ENCODE results near the gene SHISA2. TPM values are rescaled to one million over a fixed set of nuclear protein-coding genes. Genes with fewer than 3 reads are reported as not detected.

The SHISA2 gene
- total RNA-seq, 3 donors from 2014 or later (not counting 1 experiment from before 2014, with no cell fraction given): 0.11 TPM; not detected in 2

DNA sequence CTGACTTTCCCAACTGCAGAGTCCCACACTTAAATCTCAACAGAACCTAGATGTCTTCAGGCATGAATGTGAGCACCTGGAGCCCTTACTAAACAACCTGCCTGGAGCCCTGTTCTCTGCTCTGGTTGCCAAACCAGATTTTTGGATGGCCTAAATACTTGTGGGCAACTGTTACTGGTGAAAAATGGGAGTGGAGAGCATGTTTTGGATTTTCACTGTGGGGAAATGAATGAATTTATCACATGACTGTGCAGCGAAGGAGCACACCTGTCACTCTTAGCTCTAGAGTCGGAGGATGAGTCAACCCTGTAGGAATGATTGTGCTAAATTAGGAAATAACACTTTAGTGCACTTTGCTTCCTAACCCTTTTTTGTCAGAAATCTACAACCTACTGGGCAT, 30.3 kb downstream of the SHISA2 start:
- no peaks in the 10 kb centered on the region for H3K9me3 Mint-ChIP-seq
- 81% methylated on average over 2 of the region's 2 CpGs for WGBS (ENCODE audit: insufficient coverage)

DNA sequence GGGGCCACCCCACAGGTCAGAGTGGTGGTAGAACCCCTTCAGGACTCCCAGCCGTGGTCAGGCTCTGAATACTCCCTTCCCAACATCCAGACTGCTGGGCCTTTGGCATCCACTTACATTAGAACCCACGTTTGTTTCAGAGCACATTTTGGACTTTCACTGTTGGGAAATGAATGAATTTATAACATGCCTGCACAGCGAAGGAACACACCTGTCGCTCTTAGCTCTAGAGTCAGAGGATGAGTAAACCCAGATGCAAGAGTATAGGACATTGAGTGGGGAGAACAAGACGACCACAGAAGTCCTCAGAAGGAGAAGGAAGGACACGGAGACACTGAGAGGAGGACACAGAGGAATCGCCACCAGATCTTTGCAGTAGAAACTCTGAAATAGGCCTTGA, 30.9 kb downstream of the SHISA2 start:
- WGBS (ENCODE audit: insufficient coverage): 86% methylated on average over 7 of the region's 7 CpGs

More for the DNA sequence above, 30.3 kb downstream of the SHISA2 start:
- Mint-ChIP-seq H3K27ac (no peak overlapping the region), H3K4me1 (peaks cover 0 to 7% of the 10 kb centered on the region in 2 donors), H3K4me3 (no peak overlapping the region), H3K27me3 (ENCODE audit: low read depth in 2 of 2) (peaks cover 18 to 43% of the 10 kb centered on the region in 2 donors), H3K36me3 (no peaks in the 10 kb centered on the region)
- intact Hi-C loops (cut with micrococcal nuclease): no loop called here
- ATAC-seq (no peak), DNase-seq (no peak)
- H3K27ac ChIP-seq (ENCODE audit: low read length): no peak overlapping the region
- no peaks in the 10 kb centered on the region for H3K36me3 ChIP-seq (ENCODE audit: control insufficient read depth, insufficient read depth, low read length)
- H3K9me3 ChIP-seq (ENCODE audit: control insufficient read depth, insufficient read depth, low read length): no peaks in the 10 kb centered on the region
- TF ChIP-seq, protein P1, sequence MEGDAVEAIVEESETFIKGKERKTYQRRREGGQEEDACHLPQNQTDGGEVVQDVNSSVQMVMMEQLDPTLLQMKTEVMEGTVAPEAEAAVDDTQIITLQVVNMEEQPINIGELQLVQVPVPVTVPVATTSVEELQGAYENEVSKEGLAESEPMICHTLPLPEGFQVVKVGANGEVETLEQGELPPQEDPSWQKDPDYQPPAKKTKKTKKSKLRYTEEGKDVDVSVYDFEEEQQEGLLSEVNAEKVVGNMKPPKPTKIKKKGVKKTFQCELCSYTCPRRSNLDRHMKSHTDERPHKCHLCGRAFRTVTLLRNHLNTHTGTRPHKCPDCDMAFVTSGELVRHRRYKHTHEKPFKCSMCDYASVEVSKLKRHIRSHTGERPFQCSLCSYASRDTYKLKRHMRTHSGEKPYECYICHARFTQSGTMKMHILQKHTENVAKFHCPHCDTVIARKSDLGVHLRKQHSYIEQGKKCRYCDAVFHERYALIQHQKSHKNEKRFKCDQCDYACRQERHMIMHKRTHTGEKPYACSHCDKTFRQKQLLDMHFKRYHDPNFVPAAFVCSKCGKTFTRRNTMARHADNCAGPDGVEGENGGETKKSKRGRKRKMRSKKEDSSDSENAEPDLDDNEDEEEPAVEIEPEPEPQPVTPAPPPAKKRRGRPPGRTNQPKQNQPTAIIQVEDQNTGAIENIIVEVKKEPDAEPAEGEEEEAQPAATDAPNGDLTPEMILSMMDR (IDR thresholded peaks at IDR 0.05): no peak
- no peaks in the 10 kb centered on the region for H3K27me3 ChIP-seq (ENCODE audit: control insufficient read depth, insufficient read depth, low read length)
- no peak overlapping the region for H3K4me3 ChIP-seq (ENCODE audit: low read length)
- no peaks in the 10 kb centered on the region for H3K4me1 ChIP-seq (ENCODE audit: control insufficient read depth, insufficient read depth, low read length)

DNA sequence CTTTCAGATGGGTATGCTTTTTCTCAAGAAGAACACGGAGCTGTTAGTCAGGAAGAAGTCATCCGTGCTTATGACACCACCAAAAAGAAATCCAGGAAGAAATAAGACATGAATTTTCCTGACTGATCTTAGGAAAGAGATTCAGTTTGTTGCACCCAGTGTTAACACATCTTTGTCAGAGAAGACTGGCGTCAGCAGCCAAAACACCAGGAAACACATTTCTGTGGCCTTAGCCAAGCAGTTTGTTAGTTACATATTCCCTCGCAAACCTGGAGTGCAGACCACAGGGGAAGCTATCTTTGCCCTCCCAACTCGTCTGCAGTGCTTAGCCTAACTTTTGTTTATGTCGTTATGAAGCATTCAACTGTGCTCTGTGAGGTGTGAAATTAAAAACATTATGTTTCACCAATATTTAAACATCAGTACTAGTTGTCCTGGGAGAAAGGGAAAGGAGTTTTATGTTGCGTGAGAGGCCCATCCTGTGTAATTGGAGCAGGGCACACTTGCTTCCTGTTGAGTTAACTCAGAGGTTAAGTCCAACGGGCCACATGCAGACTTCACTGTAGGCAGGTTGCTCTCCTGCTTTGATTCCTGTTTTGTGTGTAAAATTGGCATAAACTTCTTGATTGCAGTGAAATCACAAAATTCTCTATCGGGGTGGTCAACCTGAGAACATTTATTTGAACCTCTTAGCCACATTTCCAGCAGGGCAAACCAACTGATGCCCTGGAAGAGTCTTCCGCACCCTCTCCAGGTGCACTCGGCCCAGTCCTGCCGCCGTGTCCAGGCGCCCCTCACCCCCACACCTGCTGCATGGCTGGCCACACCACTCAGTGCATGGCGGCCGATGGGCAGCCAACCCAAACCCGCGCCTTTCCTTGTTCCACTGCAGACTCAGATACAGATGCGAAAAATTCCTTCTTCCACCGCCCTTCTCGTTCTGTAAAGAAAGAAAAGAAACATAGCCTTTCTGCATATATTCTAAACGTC, 31.6 kb downstream of the SHISA2 start:
- Histone ChIP-seq H3K9me3 (ENCODE audit: control insufficient read depth, insufficient read depth, low read length) (no peaks in the 10 kb centered on the region), H3K4me1 (ENCODE audit: control insufficient read depth, insufficient read depth, low read length) (no peaks in the 10 kb centered on the region), H3K36me3 (ENCODE audit: control insufficient read depth, insufficient read depth, low read length) (no peaks in the 10 kb centered on the region), H3K27ac (ENCODE audit: low read length) (no peak overlapping the region), H3K4me3 (ENCODE audit: low read length) (no peak overlapping the region), H3K27me3 (ENCODE audit: control insufficient read depth, insufficient read depth, low read length) (no peaks in the 10 kb centered on the region)
- 67% methylated on average over 22 of the region's 22 CpGs for WGBS (ENCODE audit: insufficient coverage)
- intact Hi-C loops (cut with micrococcal nuclease): no loop called here
- no peak overlapping the region for H3K27ac Mint-ChIP-seq
- ATAC-seq (no peak), DNase-seq (no peak)
- H3K27me3 Mint-ChIP-seq (ENCODE audit: low read depth in 2 of 2): peaks cover 13 to 35% of the 10 kb centered on the region in 2 donors
- H3K4me1 Mint-ChIP-seq: peaks cover 0 to 7% of the 10 kb centered on the region in 2 donors
- H3K36me3 Mint-ChIP-seq: no peaks in the 10 kb centered on the region
- no peaks in the 10 kb centered on the region for H3K9me3 Mint-ChIP-seq
- no peak overlapping the region for H3K4me3 Mint-ChIP-seq
- TF ChIP-seq, protein P1 (IDR thresholded peaks at IDR 0.05): no peak

More for the DNA sequence above, 30.9 kb downstream of the SHISA2 start:
- peaks cover 18 to 42% of the 10 kb centered on the region in 2 donors for H3K27me3 Mint-ChIP-seq (ENCODE audit: low read depth in 2 of 2)
- Histone ChIP-seq H3K36me3 (ENCODE audit: control insufficient read depth, insufficient read depth, low read length) (no peaks in the 10 kb centered on the region), H3K9me3 (ENCODE audit: control insufficient read depth, insufficient read depth, low read length) (no peaks in the 10 kb centered on the region), H3K4me3 (ENCODE audit: low read length) (no peak overlapping the region), H3K4me1 (ENCODE audit: control insufficient read depth, insufficient read depth, low read length) (no peaks in the 10 kb centered on the region), H3K27me3 (ENCODE audit: control insufficient read depth, insufficient read depth, low read length) (no peaks in the 10 kb centered on the region), H3K27ac (ENCODE audit: low read length) (no peak overlapping the region)
- TF ChIP-seq, protein P1 (IDR thresholded peaks at IDR 0.05): no peak
- no peaks in the 10 kb centered on the region for H3K36me3 Mint-ChIP-seq
- H3K27ac Mint-ChIP-seq: no peak overlapping the region
- H3K4me3 Mint-ChIP-seq: no peak overlapping the region
- DNase-seq (no peak), ATAC-seq (no peak)
- peaks cover 0 to 7% of the 10 kb centered on the region in 2 donors for H3K4me1 Mint-ChIP-seq
- intact Hi-C loops (cut with micrococcal nuclease): no loop called here
- no peaks in the 10 kb centered on the region for H3K9me3 Mint-ChIP-seq

Measured in natural killer cell (primary cell).